ENCODE data around the gene ADAM12. TPM values are rescaled to one million over a fixed set of nuclear protein-coding genes. Genes with fewer than 3 reads are reported as not detected.

The ADAM12 gene
- total RNA-seq, 2 donors from 2014 or later: 0.14 to 1.9 TPM

DNA sequence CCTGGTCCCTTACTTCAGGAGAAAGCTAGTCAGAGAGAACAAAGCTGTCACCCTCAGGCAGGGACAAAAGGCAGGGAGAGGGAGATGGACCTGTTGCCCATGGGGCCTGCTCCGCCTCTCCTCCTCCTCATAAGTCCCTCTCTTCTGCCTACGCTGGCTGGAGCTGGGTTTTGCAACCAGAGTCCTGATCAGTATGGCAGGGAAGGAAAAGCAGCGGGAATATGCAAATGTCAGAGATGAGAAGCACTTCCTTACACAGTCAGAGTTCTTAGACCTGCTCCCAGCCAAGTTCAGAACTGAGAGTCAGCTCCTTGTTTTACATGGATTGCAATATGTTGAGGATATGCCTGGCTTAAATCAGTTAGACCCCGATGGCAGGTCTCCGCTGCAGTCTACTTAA, 231.1 kb downstream of the ADAM12 start:
- Histone ChIP-seq H3K4me1 (replicated peaks) (no peaks in the 10 kb centered on the region), H3K4me3 (no peak overlapping the region), H3K9me3 (no peaks in the 10 kb centered on the region), H3K36me3 (no peaks in the 10 kb centered on the region), H3K27ac (no peak overlapping the region), H3K27me3 (replicated peaks; ENCODE audit: insufficient read depth) (no peaks in the 10 kb centered on the region)
- intact Hi-C loops (cut with DNase I): no loop called here
- no peak for TF ChIP-seq POLR2AphosphoS5 (IDR thresholded peaks at IDR 0.05)
- no peak for TF ChIP-seq POLR2A (IDR thresholded peaks at IDR 0.05)
- TF ChIP-seq, protein P1, sequence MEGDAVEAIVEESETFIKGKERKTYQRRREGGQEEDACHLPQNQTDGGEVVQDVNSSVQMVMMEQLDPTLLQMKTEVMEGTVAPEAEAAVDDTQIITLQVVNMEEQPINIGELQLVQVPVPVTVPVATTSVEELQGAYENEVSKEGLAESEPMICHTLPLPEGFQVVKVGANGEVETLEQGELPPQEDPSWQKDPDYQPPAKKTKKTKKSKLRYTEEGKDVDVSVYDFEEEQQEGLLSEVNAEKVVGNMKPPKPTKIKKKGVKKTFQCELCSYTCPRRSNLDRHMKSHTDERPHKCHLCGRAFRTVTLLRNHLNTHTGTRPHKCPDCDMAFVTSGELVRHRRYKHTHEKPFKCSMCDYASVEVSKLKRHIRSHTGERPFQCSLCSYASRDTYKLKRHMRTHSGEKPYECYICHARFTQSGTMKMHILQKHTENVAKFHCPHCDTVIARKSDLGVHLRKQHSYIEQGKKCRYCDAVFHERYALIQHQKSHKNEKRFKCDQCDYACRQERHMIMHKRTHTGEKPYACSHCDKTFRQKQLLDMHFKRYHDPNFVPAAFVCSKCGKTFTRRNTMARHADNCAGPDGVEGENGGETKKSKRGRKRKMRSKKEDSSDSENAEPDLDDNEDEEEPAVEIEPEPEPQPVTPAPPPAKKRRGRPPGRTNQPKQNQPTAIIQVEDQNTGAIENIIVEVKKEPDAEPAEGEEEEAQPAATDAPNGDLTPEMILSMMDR (IDR thresholded peaks at IDR 0.05): no peak
- WGBS: 79% methylated on average over 5 of the region's 5 CpGs
- DNase-seq (ENCODE audit: low spot score): no peak

DNA sequence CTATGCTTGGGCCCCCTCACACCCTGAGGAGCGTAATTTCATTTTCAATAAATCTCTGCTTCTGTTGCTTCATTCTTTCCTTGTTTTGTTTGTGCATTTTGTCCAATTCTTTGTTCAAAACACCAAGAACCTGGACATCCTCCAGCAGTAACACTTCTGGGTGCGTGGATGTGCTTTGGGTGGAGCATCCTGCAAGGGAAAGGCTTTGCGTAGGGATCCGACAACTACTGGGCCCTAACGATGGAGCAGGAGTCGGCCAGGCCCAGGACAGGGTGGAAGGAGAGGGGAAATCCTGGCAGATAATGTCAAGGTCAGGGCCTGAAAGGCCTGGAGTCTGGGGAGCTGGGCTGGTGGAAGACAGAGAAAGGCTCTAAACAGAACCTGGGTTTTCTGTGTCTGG, 231.8 kb downstream of the ADAM12 start:
- TF ChIP-seq, protein P1 (IDR thresholded peaks at IDR 0.05): no peak
- TF ChIP-seq POLR2A (IDR thresholded peaks at IDR 0.05): no peak
- TF ChIP-seq POLR2AphosphoS5 (IDR thresholded peaks at IDR 0.05): no peak
- Histone ChIP-seq H3K27me3 (replicated peaks; ENCODE audit: insufficient read depth) (no peaks in the 10 kb centered on the region), H3K36me3 (no peaks in the 10 kb centered on the region), H3K27ac (no peak overlapping the region), H3K4me1 (replicated peaks) (no peaks in the 10 kb centered on the region), H3K4me3 (no peak overlapping the region), H3K9me3 (no peaks in the 10 kb centered on the region)
- 85% methylated on average over 6 of the region's 6 CpGs for WGBS
- intact Hi-C loops (cut with DNase I): no loop called here
- no peak for DNase-seq (ENCODE audit: low spot score)

DNA sequence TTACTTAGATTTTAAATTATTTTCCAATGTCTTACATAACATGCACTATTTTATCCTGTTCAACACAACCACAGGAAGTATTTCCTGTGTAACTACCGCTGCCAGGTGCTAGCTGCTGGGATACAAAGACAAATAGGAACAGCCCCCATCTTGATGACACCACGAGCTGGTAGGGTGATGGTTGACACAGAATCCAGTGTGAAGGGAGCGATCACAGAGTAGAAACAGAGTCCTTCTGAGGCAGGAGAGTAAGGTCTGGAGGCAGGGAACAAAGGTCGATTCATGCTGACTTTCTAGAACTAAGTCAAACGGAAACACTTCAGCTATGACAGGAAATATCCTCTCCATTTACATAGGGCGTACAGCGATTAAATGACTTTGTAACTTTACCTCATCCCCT, 232.3 kb downstream of the ADAM12 start:
- intact Hi-C loops (cut with DNase I): no loop called here
- H3K36me3 ChIP-seq: no peaks in the 10 kb centered on the region
- DNase-seq (ENCODE audit: low spot score): no peak
- no peak overlapping the region for H3K27ac ChIP-seq
- 75% methylated on average over 7 of the region's 7 CpGs for WGBS
- no peak overlapping the region for H3K4me3 ChIP-seq
- TF ChIP-seq, protein P1 (IDR thresholded peaks at IDR 0.05): no peak
- no peaks in the 10 kb centered on the region for H3K4me1 ChIP-seq (replicated peaks)
- H3K27me3 ChIP-seq (replicated peaks; ENCODE audit: insufficient read depth): no peaks in the 10 kb centered on the region
- no peaks in the 10 kb centered on the region for H3K9me3 ChIP-seq

DNA sequence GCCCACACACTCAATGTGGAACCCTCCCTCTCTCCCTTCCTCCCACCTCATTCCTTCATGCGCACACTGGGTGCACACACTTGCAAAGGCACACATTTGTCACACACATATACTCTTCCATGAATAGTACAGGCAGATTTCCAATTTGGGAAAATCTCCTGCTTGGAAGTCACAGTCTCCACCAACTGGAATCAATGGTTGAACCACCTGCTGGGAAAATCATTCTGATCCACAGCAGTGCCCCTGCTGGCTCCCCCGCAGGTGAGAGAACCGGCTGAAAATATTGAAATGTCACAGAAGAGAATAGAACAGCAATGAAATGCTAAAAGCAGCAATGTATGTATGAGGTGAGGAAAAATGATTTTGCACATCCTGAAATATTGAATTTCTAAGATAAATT, 232.7 kb downstream of the ADAM12 start:
- H3K36me3 ChIP-seq: no peaks in the 10 kb centered on the region
- no peak for TF ChIP-seq POLR2A (IDR thresholded peaks at IDR 0.05)
- TF ChIP-seq, protein P1 (IDR thresholded peaks at IDR 0.05): no peak
- no peak for TF ChIP-seq POLR2AphosphoS5 (IDR thresholded peaks at IDR 0.05)
- H3K9me3 ChIP-seq: no peaks in the 10 kb centered on the region
- intact Hi-C loops (cut with DNase I): no loop called here
- H3K27me3 ChIP-seq (replicated peaks; ENCODE audit: insufficient read depth): no peaks in the 10 kb centered on the region
- DNase-seq (ENCODE audit: low spot score): no peak
- H3K27ac ChIP-seq: no peak overlapping the region
- no peaks in the 10 kb centered on the region for H3K4me1 ChIP-seq (replicated peaks)
- no peak overlapping the region for H3K4me3 ChIP-seq
- WGBS: 97% methylated on average over 3 of the region's 3 CpGs

DNA sequence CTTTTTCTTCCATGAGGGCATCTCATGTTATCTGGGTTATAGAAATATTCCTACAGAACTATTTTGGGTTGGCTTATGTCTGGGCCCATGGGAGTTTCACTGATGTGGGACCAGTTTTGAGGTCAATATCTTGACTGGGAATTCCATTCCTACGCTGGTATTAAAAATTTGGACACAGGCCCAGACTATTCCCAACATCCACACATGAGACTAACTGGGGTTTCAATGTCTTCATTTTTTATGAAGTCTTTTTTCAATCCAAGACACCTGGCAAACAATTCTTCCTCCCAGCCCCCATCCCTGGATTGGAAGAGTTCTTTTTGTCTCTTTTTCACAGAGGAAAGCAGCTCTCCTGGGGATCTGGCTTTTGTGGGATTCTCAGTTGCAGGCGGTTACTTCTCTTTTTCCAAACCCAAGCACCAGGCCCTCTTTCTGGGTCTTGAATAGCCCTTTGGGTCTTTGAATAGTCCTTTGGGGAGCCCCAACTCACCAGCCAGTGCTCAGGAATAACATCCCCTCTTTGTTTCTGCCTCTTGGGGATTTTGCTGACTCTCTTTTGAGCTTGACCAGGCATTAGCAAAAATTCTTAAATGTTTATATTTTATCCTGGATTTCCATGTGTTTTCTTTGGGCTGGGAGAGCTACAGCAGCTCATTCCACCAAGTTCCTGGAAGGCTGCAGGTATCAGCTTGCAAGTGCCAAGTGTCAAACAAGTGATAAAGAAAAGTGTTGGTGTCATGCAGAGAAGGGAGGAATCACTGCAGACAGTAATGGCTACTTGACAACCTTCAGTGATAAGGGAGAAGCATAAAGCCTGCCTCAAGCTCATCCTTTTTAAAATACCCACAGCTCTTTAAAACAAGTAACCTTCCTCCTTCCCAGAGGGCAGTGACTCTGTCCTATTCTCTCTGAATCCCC, 234.3 kb downstream of the ADAM12 start:
- no peaks in the 10 kb centered on the region for H3K4me1 ChIP-seq (replicated peaks)
- H3K27me3 ChIP-seq (replicated peaks; ENCODE audit: insufficient read depth): no peaks in the 10 kb centered on the region
- no peaks in the 10 kb centered on the region for H3K9me3 ChIP-seq
- TF ChIP-seq POLR2A (IDR thresholded peaks at IDR 0.05): no peak
- TF ChIP-seq, protein P1 (IDR thresholded peaks at IDR 0.05): no peak
- TF ChIP-seq POLR2AphosphoS5 (IDR thresholded peaks at IDR 0.05): no peak
- H3K4me3 ChIP-seq: no peak overlapping the region
- no peak for DNase-seq (ENCODE audit: low spot score)
- no peaks in the 10 kb centered on the region for H3K36me3 ChIP-seq
- H3K27ac ChIP-seq: no peak overlapping the region
- intact Hi-C loops (cut with DNase I): no loop called here
- WGBS: 50% methylated on average over 2 of the region's 2 CpGs

Data from prostate gland (tissue), 2 donors.